Smooth muscle cell (in vitro differentiated cells): ENCODE measurements around the gene KLHL24. TPM values are rescaled to one million over a fixed set of nuclear protein-coding genes. Genes with fewer than 3 reads are reported as not detected.

ENCODE experiments used
- DNase-seq: peaks from one replicate; lab custom pipeline; 2025; ENCODE audit not compliant: unreplicated experiment; lab: John Stamatoyannopoulos, UW
- H2AFZ ChIP-seq: fragments of 200-600 bp; sonication (generic); 2 replicates; pipeline ENCODE4 v1.6.0; 2016; ENCODE audit warnings: antibody characterized with exemption, low read depth, mild to moderate bottlenecking
- H3F3A ChIP-seq: fragments of 200-600 bp; sonication (generic); 2 replicates; pipeline ENCODE4 v1.6.0; 2017; ENCODE audit warnings: antibody characterized with exemption, low read depth
- H3K27ac ChIP-seq: fragments of 200-600 bp; sonication (generic); 2 replicates; pipeline ENCODE4 v1.5.1; 2016; ENCODE audit warnings: low read depth, mild to moderate bottlenecking
- H3K27me3 ChIP-seq: fragments of 200-600 bp; sonication (generic); 2 replicates; pipeline ENCODE4 v1.6.1; 2016; ENCODE audit warnings: low read depth, mild to moderate bottlenecking
- H3K36me3 ChIP-seq: fragments of 200-600 bp; sonication (generic); 2 replicates; pipeline ENCODE4 v1.5.1; 2016; ENCODE audit warnings: low read depth
- H3K4me1 ChIP-seq: fragments of 200-600 bp; sonication (generic); 2 replicates; pipeline ENCODE4 v1.5.1; 2016; ENCODE audit warnings: low read depth
- H3K4me2 ChIP-seq: fragments of 200-600 bp; sonication (generic); 2 replicates; pipeline ENCODE4 v1.6.0; 2016; ENCODE audit warnings: mild to moderate bottlenecking
- H3K4me3 ChIP-seq: fragments of 200-600 bp; sonication (generic); 2 replicates; pipeline ENCODE4 v1.5.1; 2016; ENCODE audit warnings: mild to moderate bottlenecking
- H3K79me2 ChIP-seq: fragments of 200-600 bp; sonication (generic); 2 replicates; pipeline ENCODE4 v1.6.0; 2016; ENCODE audit warnings: low read depth, mild to moderate bottlenecking
- H3K9ac ChIP-seq: fragments of 200-600 bp; sonication (generic); 2 replicates; pipeline ENCODE4 v1.6.0; 2016; ENCODE audit warnings: low read depth
- H3K9me3 ChIP-seq: fragments of 200-600 bp; sonication (generic); replicated peaks from 2 replicates; pipeline ENCODE4 v1.5.1; 2016; ENCODE audit warnings: low read depth
- H4K20me1 ChIP-seq: fragments of 200-600 bp; sonication (generic); 2 replicates; pipeline ENCODE4 v1.6.0; 2016; ENCODE audit warnings: low read depth
- CTCF ChIP-seq: fragments of 200-600 bp; sonication (generic); IDR thresholded peaks from 2 replicates; pipeline ENCODE4 v1.5.1; 2017; ENCODE audit warnings: borderline replicate concordance, mild to moderate bottlenecking, antibody characterized with exemption; ENCODE audit not compliant: insufficient read depth, poor library complexity, severe bottlenecking
- WGBS: methylation state at CpG from one replicate; pipeline ENCODE4 v1.1.7; 2016; ENCODE audit warnings: low lambda C conversion rate; 5-methylcytosine and 5-hydroxymethylcytosine counted together
- polyA plus RNA-seq: library from polyadenylated mRNA; unstranded; fragments of >200 nt; fragmentation: Nextera tagmentation; extraction: Ambion mirVana; gene quantifications from 2 replicates; pipeline ENCODE4 v1.2.1, GENCODE V29; 2016
- total RNA-seq: library from RNA; depleted of rRNA; stranded (reverse); fragments of >200 nt; gene quantifications from 2 replicates; pipeline ENCODE4 v1.2.3, GENCODE V29; 2014

KLHL24 gene
- total and polyA plus RNA-seq, 2 experiments from 2014 or later, result 11.0 to 71.5 TPM

GRCh38 chr3:183590442-183590841 is 45.0 kb upstream of the KLHL24 start:
- Histone ChIP-seq H3K4me2 (no peak overlapping the region), H3K4me1 (no peaks in the 10 kb centered on the region), H2AFZ (no peak overlapping the region), H3K27ac (no peak overlapping the region), H3K4me3 (no peak overlapping the region), H3K27me3 (no peaks in the 10 kb centered on the region), H3K9me3 (no peaks in the 10 kb centered on the region), H3K79me2 (no peaks in the 10 kb centered on the region), H3K36me3 (no peaks in the 10 kb centered on the region), H4K20me1 (no peaks in the 10 kb centered on the region), H3F3A (no peaks in the 10 kb centered on the region), H3K9ac (no peak overlapping the region)
- no peak for TF ChIP-seq CTCF
- over 99% methylated on average over 6 of the region's 6 CpGs for WGBS
- DNase-seq, result no peak

GRCh38 chr3:183591881-183592521 is 43.4 kb upstream of the KLHL24 start:
- no peak for DNase-seq
- H3K4me1 ChIP-seq, result no peaks in the 10 kb centered on the region
- no peak overlapping the region for H3K4me2 ChIP-seq
- no peak overlapping the region for H3K27ac ChIP-seq
- H4K20me1 ChIP-seq, result no peaks in the 10 kb centered on the region
- H3K27me3 ChIP-seq, result no peaks in the 10 kb centered on the region
- no peaks in the 10 kb centered on the region for H3F3A ChIP-seq
- no peak overlapping the region for H3K9ac ChIP-seq
- no peaks in the 10 kb centered on the region for H3K79me2 ChIP-seq
- no peaks in the 10 kb centered on the region for H3K9me3 ChIP-seq
- no peak overlapping the region for H3K4me3 ChIP-seq
- H2AFZ ChIP-seq, result no peak overlapping the region
- H3K36me3 ChIP-seq, result no peaks in the 10 kb centered on the region
- WGBS, result 83% methylated on average over 6 of the region's 6 CpGs
- TF ChIP-seq CTCF, result peak; percentile 22

GRCh38 chr3:183592821-183593220 is 42.6 kb upstream of the KLHL24 start:
- Histone ChIP-seq H3K79me2 (no peaks in the 10 kb centered on the region), H3F3A (no peaks in the 10 kb centered on the region), H3K9me3 (no peaks in the 10 kb centered on the region), H3K4me2 (no peak overlapping the region), H3K9ac (no peak overlapping the region), H3K27me3 (no peaks in the 10 kb centered on the region), H4K20me1 (no peaks in the 10 kb centered on the region), H3K36me3 (no peaks in the 10 kb centered on the region), H3K27ac (no peak overlapping the region), H2AFZ (no peak overlapping the region), H3K4me3 (no peak overlapping the region), H3K4me1 (no peaks in the 10 kb centered on the region)
- TF ChIP-seq CTCF, result no peak
- WGBS, result 98% methylated on average over 7 of the region's 7 CpGs
- DNase-seq, result no peak

GRCh38 chr3:183594636-183595035 is 40.8 kb upstream of the KLHL24 start:
- H3K9me3 ChIP-seq, result peaks cover 4% of the 10 kb centered on the region
- H3F3A ChIP-seq, result no peaks in the 10 kb centered on the region
- DNase-seq, result no peak
- no peaks in the 10 kb centered on the region for H3K79me2 ChIP-seq
- H3K27ac ChIP-seq, result no peak overlapping the region
- H3K4me2 ChIP-seq, result no peak overlapping the region
- 80% methylated on average over 2 of the region's 2 CpGs for WGBS
- H3K27me3 ChIP-seq, result no peaks in the 10 kb centered on the region
- no peak overlapping the region for H2AFZ ChIP-seq
- no peak for TF ChIP-seq CTCF
- H3K36me3 ChIP-seq, result no peaks in the 10 kb centered on the region
- H3K4me1 ChIP-seq, result no peaks in the 10 kb centered on the region
- H3K9ac ChIP-seq, result no peak overlapping the region
- H4K20me1 ChIP-seq, result no peaks in the 10 kb centered on the region
- no peak overlapping the region for H3K4me3 ChIP-seq
